Neuronal stem cell (in vitro differentiated cells): ENCODE data around the gene ST7L. TPM values are rescaled to one million over a fixed set of nuclear protein-coding genes. Genes with fewer than 3 reads are reported as not detected.

ENCODE experiments used
- DNase-seq: peaks from one replicate; pipeline ENCODE4 v3.0.0-alpha.2; 2013; ENCODE audit warnings: low spot score
- H2AFZ ChIP-seq: one replicate; pipeline ENCODE4 v1.6.1; 2013; ENCODE audit warnings: mild to moderate bottlenecking, low read length, inconsistent platforms
- H2AK5ac ChIP-seq: 2 replicates; pipeline ENCODE4 v1.6.1; 2013; ENCODE audit warnings: low read depth, mild to moderate bottlenecking, inconsistent platforms, low read length, moderate library complexity, mixed read lengths
- H2BK120ac ChIP-seq: 2 replicates; pipeline ENCODE4 v1.6.1; 2013; ENCODE audit warnings: low read depth, mild to moderate bottlenecking, inconsistent platforms, low read length, moderate library complexity, mixed read lengths
- H2BK12ac ChIP-seq: one replicate; pipeline ENCODE4 v1.6.1; 2013; ENCODE audit warnings: low read length, inconsistent platforms
- H2BK15ac ChIP-seq: 2 replicates; pipeline ENCODE4 v1.6.1; 2013; ENCODE audit warnings: mild to moderate bottlenecking, low read length, inconsistent platforms, mixed read lengths
- H2BK5ac ChIP-seq: one replicate; pipeline ENCODE4 v1.6.1; 2013; ENCODE audit warnings: inconsistent platforms, mild to moderate bottlenecking, low read length, moderate library complexity
- H3K14ac ChIP-seq: one replicate; pipeline ENCODE4 v1.6.1; 2013; ENCODE audit warnings: low read length, inconsistent platforms
- H3K18ac ChIP-seq: 2 replicates; pipeline ENCODE4 v1.6.1; 2013; ENCODE audit warnings: low read length, inconsistent platforms
- H3K23ac ChIP-seq: 2 replicates; pipeline ENCODE4 v1.6.1; 2013; ENCODE audit warnings: low read depth, mild to moderate bottlenecking, mixed read lengths, low read length, inconsistent platforms; ENCODE audit not compliant: poor library complexity
- H3K27ac ChIP-seq: replicated peaks from 3 replicates; pipeline ENCODE4 v1.5.1; 2013; ENCODE audit warnings: low read length, inconsistent platforms
- H3K27me3 ChIP-seq, 3 experiments: 2 replicates each; pipeline ENCODE4 v1.6.1; 2013; ENCODE audit warnings: low read length in 3 of 3, mild to moderate bottlenecking in 2 of 3, inconsistent platforms in 1 of 3, low read depth in 1 of 3, mixed read lengths in 1 of 3, moderate library complexity in 1 of 3; ENCODE audit not compliant: control insufficient read depth in 3 of 3, insufficient read depth in 3 of 3
- H3K36me3 ChIP-seq, 2 donors: replicated peaks in 1 of 2; 2 replicates each; pipeline ENCODE4 v1.6.1; 2013; ENCODE audit warnings: low read length in 2 of 2; ENCODE audit not compliant: control insufficient read depth in 2 of 2, insufficient read depth in 2 of 2
- H3K4ac ChIP-seq: 2 replicates; pipeline ENCODE4 v1.6.1; 2013; ENCODE audit warnings: inconsistent platforms, mild to moderate bottlenecking, low read length, moderate library complexity
- H3K4me1 ChIP-seq, 2 donors: 1 replicate in 1 of 2; 2 replicates in 1 of 2; pipeline ENCODE4 v1.6.1; 2013; ENCODE audit warnings: low read length in 2 of 2, low read depth in 1 of 2; ENCODE audit not compliant: control insufficient read depth in 2 of 2, insufficient read depth in 1 of 2
- H3K4me2 ChIP-seq: one replicate; pipeline ENCODE4 v1.6.1; 2013; ENCODE audit warnings: mild to moderate bottlenecking, low read length, inconsistent platforms; ENCODE audit not compliant: insufficient read depth, poor library complexity, severe bottlenecking
- H3K4me3 ChIP-seq, 2 donors: 2 replicates each; pipeline ENCODE4 v1.5.1; 2013; ENCODE audit warnings: low read length in 2 of 2, mild to moderate bottlenecking in 2 of 2, inconsistent platforms in 1 of 2, moderate library complexity in 1 of 2
- H3K79me1 ChIP-seq: one replicate; pipeline ENCODE4 v1.6.1; 2013; ENCODE audit warnings: low read depth, mild to moderate bottlenecking, inconsistent platforms, low read length, moderate library complexity
- H3K9ac ChIP-seq: one replicate; pipeline ENCODE4 v1.6.1; 2013; ENCODE audit warnings: mild to moderate bottlenecking, low read depth, low read length, inconsistent platforms; ENCODE audit not compliant: poor library complexity
- H3K9me3 ChIP-seq, 2 donors: replicated peaks in 1 of 2; 2 replicates each; pipeline versions ENCODE3 to v1.6.1; 2013; ENCODE audit warnings: low read length in 2 of 2, mild to moderate bottlenecking in 2 of 2, inconsistent platforms in 1 of 2, low read depth in 1 of 2, mixed read lengths in 1 of 2, moderate library complexity in 1 of 2; ENCODE audit not compliant: control insufficient read depth in 2 of 2, insufficient read depth in 1 of 2
- H4K8ac ChIP-seq: one replicate; pipeline ENCODE4 v1.6.1; 2013; ENCODE audit warnings: low read depth, mild to moderate bottlenecking, inconsistent platforms, low read length, moderate library complexity
- H4K91ac ChIP-seq: one replicate; pipeline ENCODE4 v1.6.1; 2013; ENCODE audit warnings: low read length, low read depth, mild to moderate bottlenecking, inconsistent platforms; ENCODE audit not compliant: poor library complexity
- WGBS, 2 donors: extraction: QIAGEN DNeasy Blood & Tissue Kit; methylation state at CpG; one replicate each; pipeline ENCODE4 v1.1.7; 2013; ENCODE audit warnings: missing lambda C conversion rate in 2 of 2, mixed read lengths in 1 of 2; ENCODE audit not compliant: insufficient read length in 2 of 2, insufficient replicate concordance in 1 of 2; ENCODE audit errors: extremely low coverage in 2 of 2; 5-methylcytosine and 5-hydroxymethylcytosine counted together
- polyA plus RNA-seq, 2 experiments: library from polyadenylated mRNA; stranded (reverse); fragments of 200-250 nt; gene quantifications; one replicate each; pipeline ENCODE4 v1.2.3, GENCODE V29; 2013

Gene ST7L
- 20.7 TPM for polyA plus RNA-seq (2013, experiment 1 of 2)
- 21.2 TPM for polyA plus RNA-seq (2013, experiment 2 of 2)

GRCh38 chr1:112618721-112619517 lies at the start of gene ST7L:
ST7L (minus strand) TSS chr1:112619141; CDS start chr1:112619113, 28 bp downstream.
- peaks cover 2% of the 10 kb centered on the region in 2 donors for H3K4me1 ChIP-seq
- no peak within 1 kb of the TSS for H2BK12ac ChIP-seq
- H4K91ac ChIP-seq, result peak within 1 kb of the TSS; percentile 34
- H2BK120ac ChIP-seq, result peak within 1 kb of the TSS; percentile 42
- H3K4me2 ChIP-seq, result peak within 1 kb of the TSS; percentile 87
- no peaks in the 10 kb centered on the region for H3K27me3 ChIP-seq
- peak within 1 kb of the TSS; percentile 95 for H2BK5ac ChIP-seq
- peaks cover 1 to 25% of the 10 kb centered on the region in 2 donors for H3K36me3 ChIP-seq
- peak within 1 kb of the TSS; percentile 91 for H2AFZ ChIP-seq
- peak; percentile 63 for DNase-seq
- peak within 1 kb of the TSS; percentile 99 for H3K23ac ChIP-seq
- H3K27ac ChIP-seq, result peak within 1 kb of the TSS; percentile 72
- H3K79me1 ChIP-seq, result peaks cover 3% of the 10 kb centered on the region
- peak within 1 kb of the TSS; percentile 83 for H4K8ac ChIP-seq
- peak within 1 kb of the TSS; percentile 74 for H2AK5ac ChIP-seq
- H3K9ac ChIP-seq, result peak within 1 kb of the TSS; percentile 99
- peak within 1 kb of the TSS; percentile 77 for H2BK15ac ChIP-seq
- no peaks in the 10 kb centered on the region for H3K9me3 ChIP-seq
- H3K14ac ChIP-seq, result peak within 1 kb of the TSS; percentile 91
- no CpG with 5 or more reads among the region's 48 CpGs for WGBS, 2 donors
- H3K4me3 ChIP-seq, result peak within 1 kb of the TSS; percentile 82 to 95
- peak within 1 kb of the TSS; percentile 96 for H3K4ac ChIP-seq
- H3K18ac ChIP-seq, result peak within 1 kb of the TSS; percentile 100

GRCh38 chr1:112666946-112667345 lies 48.0 kb upstream of the ST7L start:
- Histone ChIP-seq H3K79me1 (no peaks in the 10 kb centered on the region), H4K8ac (no peak overlapping the region), H2BK5ac (no peak overlapping the region), H2BK12ac (no peak overlapping the region), H3K4me3 (no peak overlapping the region), H3K4me1 (no peaks in the 10 kb centered on the region), H2BK15ac (no peak overlapping the region), H2BK120ac (no peak overlapping the region), H2AK5ac (no peak overlapping the region), H3K27ac (no peak overlapping the region), H2AFZ (no peak overlapping the region), H4K91ac (no peak overlapping the region), H3K36me3 (peaks cover 6 to 93% of the 10 kb centered on the region in 2 donors), H3K4ac (no peak overlapping the region), H3K4me2 (no peak overlapping the region), H3K14ac (no peak overlapping the region), H3K23ac (no peak overlapping the region), H3K9me3 (no peaks in the 10 kb centered on the region), H3K18ac (no peak overlapping the region), H3K27me3 (no peaks in the 10 kb centered on the region), H3K9ac (no peak overlapping the region)
- no CpG with 5 or more reads among the region's 2 CpGs for WGBS, 2 donors
- no peak for DNase-seq

- H3K4ac ChIP-seq, result no peak overlapping the region
- no peak overlapping the region for H3K27ac ChIP-seq
- no peaks in the 10 kb centered on the region for H3K27me3 ChIP-seq
- H3K9ac ChIP-seq, result no peak overlapping the region
- DNase-seq, result no peak
- no peak overlapping the region for H2BK5ac ChIP-seq
- no peak overlapping the region for H3K18ac ChIP-seq
- no peak overlapping the region for H3K4me2 ChIP-seq
- H2AFZ ChIP-seq, result no peak overlapping the region
- H3K36me3 ChIP-seq, result peaks cover 11 to 94% of the 10 kb centered on the region in 2 donors
- H3K23ac ChIP-seq, result no peak overlapping the region
- WGBS, 2 donors, result no CpG with 5 or more reads among the region's 3 CpGs
- no peaks in the 10 kb centered on the region for H3K9me3 ChIP-seq
- H2BK120ac ChIP-seq, result no peak overlapping the region
- no peak overlapping the region for H2AK5ac ChIP-seq
- H3K4me3 ChIP-seq, result no peak overlapping the region
- H3K4me1 ChIP-seq, result no peaks in the 10 kb centered on the region
- no peak overlapping the region for H2BK15ac ChIP-seq
- H4K91ac ChIP-seq, result no peak overlapping the region
- no peak overlapping the region for H3K14ac ChIP-seq
- H2BK12ac ChIP-seq, result no peak overlapping the region
- H3K79me1 ChIP-seq, result no peaks in the 10 kb centered on the region
- no peak overlapping the region for H4K8ac ChIP-seq
Observed at GRCh38 chr1:112665857-112666256, 46.9 kb upstream of the ST7L start.

- Histone ChIP-seq H3K4me3 (no peak overlapping the region), H3K9ac (no peak overlapping the region), H3K14ac (no peak overlapping the region), H3K9me3 (peaks cover 0 to 5% of the 10 kb centered on the region in 2 donors), H4K8ac (no peak overlapping the region), H4K91ac (no peak overlapping the region), H3K4ac (no peak overlapping the region), H3K23ac (no peak overlapping the region), H2BK5ac (no peak overlapping the region), H2AK5ac (no peak overlapping the region), H2BK120ac (no peak overlapping the region), H3K4me1 (no peaks in the 10 kb centered on the region), H3K18ac (no peak overlapping the region), H3K27me3 (no peaks in the 10 kb centered on the region), H2AFZ (no peak overlapping the region), H3K27ac (no peak overlapping the region), H3K79me1 (no peaks in the 10 kb centered on the region), H2BK12ac (no peak overlapping the region), H3K36me3 (peaks cover 4 to 100% of the 10 kb centered on the region in 2 donors), H2BK15ac (no peak overlapping the region), H3K4me2 (no peak overlapping the region)
- no peak for DNase-seq
- WGBS, 2 donors, result no CpG with 5 or more reads among the region's 1 CpG
Observed at GRCh38 chr1:112651205-112651604, 32.3 kb upstream of the ST7L start.
